ENCODE data around the gene SLC25A2. TPM values are rescaled to one million over a fixed set of nuclear protein-coding genes. Genes with fewer than 3 reads are reported as not detected.

The SLC25A2 gene
- not detected in 2 replicates for total RNA-seq (2021; fragmentation: NEBNext Ultra II Directional; extraction: Animal tissue kit (Norgen Biotek cat#: 25700))
- 0.05 TPM in 1 of 2 replicates, not detected in the other for polyA plus RNA-seq (2011; rRNA removed)
- not detected for polyA plus RNA-seq (2011; cell fraction: cytosol; rRNA removed)
- polyA plus RNA-seq (2011; cell fraction: nucleus; rRNA removed), result 0.30 TPM
- polyA plus RNA-seq (2012, experiment 1 of 2), result not detected in 4 replicates
- not detected for polyA plus RNA-seq (2012, experiment 2 of 2)
- polyA plus RNA-seq (2013, experiment 1 of 2), result not detected
- polyA plus RNA-seq (2013, experiment 2 of 2), result not detected
- polyA minus RNA-seq (2011; rRNA and poly(A)+ RNA removed), result 0.28 TPM in 1 of 2 replicates, not detected in the other
- polyA minus RNA-seq (2011; cell fraction: cytosol; rRNA and poly(A)+ RNA removed), result not detected
- polyA minus RNA-seq (2011; cell fraction: nucleus; rRNA and poly(A)+ RNA removed), result not detected
- long read RNA-seq, experiment 1, result 0 reads
- long read RNA-seq, experiment 2, result 0 reads

- no peak for FAIRE-seq
- no peak for DNase-seq (ENCODE audit: low read depth in 1 of 2, low spot score in 2 of 2)
- 92% methylated on average over 33 of the region's 36 CpGs; no CpG with 5 or more reads in 1 of the 2 experiments for WGBS, 2 experiments (ENCODE audit: extremely low coverage in 1 of 2, insufficient coverage in 1 of 2, insufficient read length in 1 of 2, insufficient replicate concordance in 2 of 2, low coverage in 1 of 2, low lambda C conversion rate in 2 of 2, missing lambda C conversion rate in 1 of 2)
Measured at GRCh38 chr5:141303756-141304155, at the start of gene SLC25A2. SLC25A2 (minus strand) TSS chr5:141304049; CDS start chr5:141303865, 184 bp downstream.

More at GRCh38 chr5:141303756-141304155, at the start of gene SLC25A2:
- no peaks in the 10 kb centered on the region for H4K20me1 ChIP-seq (replicated peaks in 1 of 2; ENCODE audit: control insufficient read depth in 1 of 2, insufficient read depth in 2 of 2, low read length in 2 of 2)
- H2AFZ ChIP-seq (ENCODE audit: low read length), result no peak within 1 kb of the TSS
- H3K27ac ChIP-seq (ENCODE audit: low read depth, low read length), result no peak within 1 kb of the TSS
- H3K23me2 ChIP-seq (ENCODE audit: low read depth, low read length), result no peaks in the 10 kb centered on the region
- no peak within 1 kb of the TSS for H3K4ac ChIP-seq (replicated peaks; ENCODE audit: insufficient read length, low read depth, low read length)
- no peak within 1 kb of the TSS for H2AK5ac ChIP-seq (ENCODE audit: low read depth, low read length)
- no peak for TF ChIP-seq GABPA (IDR thresholded peaks at IDR 0.05; ENCODE audit: borderline replicate concordance, insufficient read depth, low read length)
- no peak within 1 kb of the TSS for H3K4me2 ChIP-seq (ENCODE audit: insufficient read depth in 1 of 2, low read depth in 2 of 2, low read length in 2 of 2)
- no peak within 1 kb of the TSS for H4K5ac ChIP-seq (ENCODE audit: insufficient read length, low read depth, low read length)
- no peak within 1 kb of the TSS for H2BK20ac ChIP-seq (ENCODE audit: low read length)
- H2BK12ac ChIP-seq (ENCODE audit: low read depth, low read length), result no peak within 1 kb of the TSS
- H3K4me3 ChIP-seq (ENCODE audit: extremely low read depth in 1 of 4, insufficient read depth in 2 of 4, low read depth in 3 of 4, low read length in 4 of 4), result no peak within 1 kb of the TSS
- ChIA-PET CTCF (ENCODE audit: partially characterized antibody) (no interaction called here), POLR2A (ENCODE audit: partially characterized antibody) (no interaction called here)
- no peak within 1 kb of the TSS for H3K23ac ChIP-seq (ENCODE audit: insufficient read length)
- peak within 1 kb of the TSS; percentile 51; the same call in 1 of the 2 replicates for H4K8ac ChIP-seq (ENCODE audit: extremely low read depth, insufficient read depth, low read length)
- H3K4me1 ChIP-seq (replicated peaks in 1 of 4; ENCODE audit: control insufficient read depth in 3 of 4, insufficient read depth in 4 of 4, low read length in 3 of 4), result no peaks in the 10 kb centered on the region
- H4K91ac ChIP-seq (replicated peaks; ENCODE audit: insufficient read length, low read length), result no peak within 1 kb of the TSS
- H2BK120ac ChIP-seq (replicated peaks; ENCODE audit: low read depth, low read length), result no peak within 1 kb of the TSS
- no peaks in the 10 kb centered on the region for H3K36me3 ChIP-seq (ENCODE audit: control insufficient read depth in 2 of 4, insufficient read depth in 4 of 4, low read length in 3 of 4)
- H3K79me1 ChIP-seq (ENCODE audit: low read depth, low read length), result no peaks in the 10 kb centered on the region
- no peak within 1 kb of the TSS for H2BK5ac ChIP-seq (ENCODE audit: low read depth, low read length)
- no peaks in the 10 kb centered on the region for H3K79me2 ChIP-seq (ENCODE audit: control insufficient read depth in 1 of 2, insufficient read depth in 2 of 2, low read length in 2 of 2)
- H3K14ac ChIP-seq (ENCODE audit: insufficient read length), result no peak within 1 kb of the TSS
- no peak within 1 kb of the TSS for H3K18ac ChIP-seq (ENCODE audit: extremely low read depth, low read length)
- H2BK15ac ChIP-seq (ENCODE audit: low read length), result no peak within 1 kb of the TSS
- no peak within 1 kb of the TSS for H3K56ac ChIP-seq (replicated peaks; ENCODE audit: insufficient read length, low read depth, low read length)
- H3K27me3 ChIP-seq (replicated peaks in 1 of 4; ENCODE audit: control insufficient read depth in 3 of 4, extremely low read depth in 1 of 4, insufficient read depth in 3 of 4, low read length in 3 of 4), result no peaks in the 10 kb centered on the region
- H3K9ac ChIP-seq (replicated peaks in 1 of 4; ENCODE audit: extremely low read depth in 1 of 4, low read depth in 3 of 4, low read length in 3 of 4), result no peak within 1 kb of the TSS
- H3K9me3 ChIP-seq (ENCODE audit: insufficient read depth in 2 of 2, low read depth in 1 of 2, low read length in 1 of 2), result peaks cover 0 to 17% of the 10 kb centered on the region in 2 experiments; a peak in 2 of 4 replicates

All from H1 (cell line).